PC-9 (cell line): ENCODE measurements around the gene PLCB3. TPM values are rescaled to one million over a fixed set of nuclear protein-coding genes. Genes with fewer than 3 reads are reported as not detected.

Experiments
- BruUV-seq: library from RNA; stranded (reverse); fragments of 400-500 nt; replicated peaks from 2 replicates; lab custom pipeline; 2021; lab: Mats Ljungman, UMichigan
- CTCF ChIA-PET: fragments of 300-600 bp; sonication (Branson Sonifier 250); formaldehyde crosslinking; loops from one replicate; lab custom pipeline; 2022; ENCODE audit warnings: antibody characterized with exemption; lab: Charles Lee
- POLR2A ChIA-PET: fragments of 300-600 bp; sonication (Branson Sonifier 250); formaldehyde crosslinking; loops from one replicate; lab custom pipeline; 2022; ENCODE audit warnings: antibody characterized with exemption; ENCODE audit not compliant: unreplicated experiment; lab: Charles Lee
- DNase-seq, 2 experiments: peaks; one replicate each; pipeline versions ENCODE4 v3.0.0 to v3.0.0-alpha.2; 2015 to 2022; ENCODE audit warnings: mixed read lengths in 1 of 2
- H2AFZ ChIP-seq: fragments of 200-600 bp; sonication (generic); 2 replicates; pipeline ENCODE4 v1.8.1; 2017; ENCODE audit warnings: antibody characterized with exemption
- H3F3A ChIP-seq: fragments of 200-600 bp; sonication (generic); 2 replicates; pipeline ENCODE4 v1.8.1; 2017; ENCODE audit warnings: antibody characterized with exemption, mild to moderate bottlenecking, low read depth; ENCODE audit not compliant: insufficient read depth
- H3K27ac ChIP-seq: fragments of 200-600 bp; sonication (generic); 2 replicates; pipeline ENCODE4 v1.6.1; 2016; ENCODE audit warnings: mixed run types
- H3K27me3 ChIP-seq: fragments of 200-600 bp; sonication (generic); 2 replicates; pipeline ENCODE4 v1.6.1; 2016; ENCODE audit warnings: low read depth, mixed run types; ENCODE audit not compliant: insufficient read depth
- H3K36me3 ChIP-seq: fragments of 200-600 bp; sonication (generic); 2 replicates; pipeline ENCODE4 v1.6.1; 2016; ENCODE audit warnings: low read depth, mixed run types
- H3K4me1 ChIP-seq: fragments of 200-600 bp; sonication (generic); replicated peaks from 2 replicates; pipeline ENCODE4 v1.6.1; 2016; ENCODE audit warnings: mixed run types; ENCODE audit not compliant: insufficient read depth
- H3K4me2 ChIP-seq: fragments of 200-600 bp; sonication (generic); 2 replicates; pipeline ENCODE4 v1.6.1; 2017; ENCODE audit warnings: mixed run types
- H3K4me3 ChIP-seq: fragments of 200-600 bp; sonication (generic); 2 replicates; pipeline ENCODE4 v1.6.1; 2016; ENCODE audit warnings: mixed run types
- H3K79me2 ChIP-seq: fragments of 200-600 bp; sonication (generic); 2 replicates; pipeline ENCODE4 v1.6.1; 2017; ENCODE audit warnings: low read depth, mixed run types
- H3K9me2 ChIP-seq: fragments of 200-600 bp; sonication (generic); 2 replicates; pipeline ENCODE4 v1.8.1; 2017; ENCODE audit warnings: mild to moderate bottlenecking; ENCODE audit not compliant: insufficient read depth
- H3K9me3 ChIP-seq: fragments of 200-600 bp; sonication (generic); 2 replicates; pipeline ENCODE4 v1.8.1; 2016; ENCODE audit warnings: low read depth; ENCODE audit not compliant: insufficient read depth
- H4K20me1 ChIP-seq: fragments of 200-600 bp; sonication (generic); 2 replicates; pipeline ENCODE4 v1.8.1; 2017; ENCODE audit not compliant: insufficient read depth
- EZH2 ChIP-seq: fragments of 200-600 bp; sonication (generic); IDR thresholded peaks from 2 replicates; pipeline ENCODE4 v1.8.0; 2017; ENCODE audit warnings: antibody characterized with exemption, low read depth
- intact Hi-C: fragments of 100-400 bp; cut with micrococcal nuclease; formaldehyde crosslinking; loops from one replicate; pipeline ENCODE4 v1.10.0; 2022; ENCODE audit not compliant: unreplicated experiment
- total RNA-seq: library from RNA; stranded (reverse); gene quantifications from 2 replicates; pipeline ENCODE4 v1.2.3, GENCODE V29; 2021
- TF ChIP-seq, protein P1 (sequence below): fragments of 200-600 bp; sonication (generic); conservative IDR thresholded peaks from 2 replicates; pipeline ENCODE4 v1.6.1; 2017; ENCODE audit warnings: mixed run types, antibody characterized with exemption, mild to moderate bottlenecking, moderate library complexity

The PLCB3 gene
- total RNA-seq, 1 experiment from 2014 or later: 79.6 TPM

GRCh38 chr11:64235437-64236161 is 15.7 kb upstream of the PLCB3 start:
- Histone ChIP-seq H3K79me2 (peaks cover 14% of the 10 kb centered on the region), H3K27me3 (no peaks in the 10 kb centered on the region), H3K9me2 (no peaks in the 10 kb centered on the region), H3F3A (peaks cover 42% of the 10 kb centered on the region), H3K4me1 (peaks cover 38% of the 10 kb centered on the region), H3K36me3 (no peaks in the 10 kb centered on the region; the same call in 1 of the 2 replicates), H3K27ac (no peak overlapping the region), H3K4me3 (peak overlapping the region; percentile 84), H3K4me2 (peak overlapping the region; percentile 93), H3K9me3 (no peaks in the 10 kb centered on the region), H4K20me1 (peaks cover 13% of the 10 kb centered on the region), H2AFZ (no peak overlapping the region)
- TF ChIP-seq EZH2: no peak
- TF ChIP-seq, protein P1, sequence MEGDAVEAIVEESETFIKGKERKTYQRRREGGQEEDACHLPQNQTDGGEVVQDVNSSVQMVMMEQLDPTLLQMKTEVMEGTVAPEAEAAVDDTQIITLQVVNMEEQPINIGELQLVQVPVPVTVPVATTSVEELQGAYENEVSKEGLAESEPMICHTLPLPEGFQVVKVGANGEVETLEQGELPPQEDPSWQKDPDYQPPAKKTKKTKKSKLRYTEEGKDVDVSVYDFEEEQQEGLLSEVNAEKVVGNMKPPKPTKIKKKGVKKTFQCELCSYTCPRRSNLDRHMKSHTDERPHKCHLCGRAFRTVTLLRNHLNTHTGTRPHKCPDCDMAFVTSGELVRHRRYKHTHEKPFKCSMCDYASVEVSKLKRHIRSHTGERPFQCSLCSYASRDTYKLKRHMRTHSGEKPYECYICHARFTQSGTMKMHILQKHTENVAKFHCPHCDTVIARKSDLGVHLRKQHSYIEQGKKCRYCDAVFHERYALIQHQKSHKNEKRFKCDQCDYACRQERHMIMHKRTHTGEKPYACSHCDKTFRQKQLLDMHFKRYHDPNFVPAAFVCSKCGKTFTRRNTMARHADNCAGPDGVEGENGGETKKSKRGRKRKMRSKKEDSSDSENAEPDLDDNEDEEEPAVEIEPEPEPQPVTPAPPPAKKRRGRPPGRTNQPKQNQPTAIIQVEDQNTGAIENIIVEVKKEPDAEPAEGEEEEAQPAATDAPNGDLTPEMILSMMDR: no peak
- ChIA-PET POLR2A (no interaction called here), CTCF (no interaction called here)
- intact Hi-C loops: loop anchor here (2.0 kb wide), 1 partner anchor 41 kb away; no protein-coding TSS in a partner anchor
- no TSS peak for BruUV-seq
- DNase-seq: peak in 1 of 2 experiments; percentile 18

GRCh38 chr11:64237484-64237951 is 13.8 kb upstream of the PLCB3 start:
- Histone ChIP-seq H4K20me1 (peaks cover 13% of the 10 kb centered on the region), H3K4me3 (no peak overlapping the region), H3K27me3 (no peaks in the 10 kb centered on the region), H3K79me2 (peaks cover 24% of the 10 kb centered on the region), H3K9me2 (no peaks in the 10 kb centered on the region), H3K27ac (no peak overlapping the region), H2AFZ (no peak overlapping the region), H3F3A (peaks cover 43% of the 10 kb centered on the region), H3K4me2 (no peak overlapping the region), H3K4me1 (peaks cover 41% of the 10 kb centered on the region), H3K36me3 (no peaks in the 10 kb centered on the region; the same call in 1 of the 2 replicates), H3K9me3 (no peaks in the 10 kb centered on the region)
- ChIA-PET POLR2A (interaction anchor here (0.6 to 0.8 kb wide), 4 partner anchors 8 to 541 kb away, joined by 3 to 7 read pairs (median 6); partner anchors contain the start of gene TRMT112), CTCF (interaction anchor here (0.6 to 0.8 kb wide), 3 partner anchors 80 to 271 kb away, joined by 3 to 4 read pairs (median 3); partner anchors contain the start of gene PRDX5)
- intact Hi-C loops: no loop called here
- peak in 1 of 2 experiments; percentile 72 for DNase-seq
- no TSS peak for BruUV-seq
- TF ChIP-seq, protein P1: no peak
- no peak for TF ChIP-seq EZH2

- TF ChIP-seq EZH2: no peak
- TF ChIP-seq, protein P1: no peak
- peaks cover 13% of the 10 kb centered on the region for H4K20me1 ChIP-seq
- ChIA-PET CTCF (interaction anchor here (0.8 kb wide), 1 partner anchor 80 kb away, joined by 3 read pairs; the partner anchor contains the start of gene PRDX5), POLR2A (interaction anchor here (0.7 to 0.8 kb wide), 2 partner anchors 8 to 541 kb away, joined by 3 to 7 read pairs; no protein-coding TSS in a partner anchor)
- H3K27ac ChIP-seq: no peak overlapping the region
- peaks cover 43% of the 10 kb centered on the region for H3F3A ChIP-seq
- H3K4me1 ChIP-seq: peaks cover 46% of the 10 kb centered on the region
- H3K4me2 ChIP-seq: no peak overlapping the region
- H3K4me3 ChIP-seq: no peak overlapping the region
- H2AFZ ChIP-seq: no peak overlapping the region
- H3K36me3 ChIP-seq: peaks cover 2% of the 10 kb centered on the region; the same call in 1 of the 2 replicates
- H3K27me3 ChIP-seq: no peaks in the 10 kb centered on the region
- BruUV-seq: no TSS peak
- intact Hi-C loops: no loop called here
- no peak for DNase-seq
- H3K9me3 ChIP-seq: no peaks in the 10 kb centered on the region
- H3K79me2 ChIP-seq: peaks cover 29% of the 10 kb centered on the region
- H3K9me2 ChIP-seq: no peaks in the 10 kb centered on the region
Measured at GRCh38 chr11:64238076-64238475, 13.3 kb upstream of the PLCB3 start.
